ENCODE results near the gene MTHFSD. TPM values are rescaled to one million over a fixed set of nuclear protein-coding genes. Genes with fewer than 3 reads are reported as not detected.

MTHFSD gene
- total RNA-seq, 1 donor = 14.7 TPM

DNA sequence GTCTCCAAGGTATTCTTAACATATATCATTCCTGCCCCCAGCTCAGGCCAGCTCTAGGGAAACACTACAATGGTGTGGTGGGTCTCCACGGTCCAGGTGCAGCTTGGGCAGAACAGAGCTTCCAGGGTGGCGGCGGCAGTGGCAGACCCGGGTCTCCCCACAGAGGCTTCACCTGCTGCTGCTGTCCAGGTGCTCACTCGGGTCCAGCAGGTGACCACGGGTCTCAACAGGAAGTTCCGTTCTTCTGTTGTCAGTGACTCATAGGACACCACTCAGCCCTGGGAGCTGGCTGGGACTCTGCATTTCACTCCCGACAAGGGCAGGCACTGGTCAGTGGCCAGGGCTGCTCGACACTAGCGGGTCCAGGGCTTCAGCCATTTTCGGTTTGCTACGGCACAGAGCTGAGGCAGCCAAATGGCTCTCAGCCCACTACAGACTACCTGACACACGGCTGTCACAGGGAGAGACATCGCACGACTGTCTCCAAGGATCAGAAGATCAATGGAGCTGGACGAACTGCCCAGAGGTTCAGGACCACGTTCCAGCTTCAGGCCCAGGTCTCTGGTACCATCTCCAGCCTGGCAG, 16.7 kb downstream of the MTHFSD start:
- no peak overlapping the region for H3K4me3 ChIP-seq (ENCODE audit: low read depth, low read length)
- DNase-seq (ENCODE audit: low read depth) = no peak
- TF ChIP-seq, protein P1, sequence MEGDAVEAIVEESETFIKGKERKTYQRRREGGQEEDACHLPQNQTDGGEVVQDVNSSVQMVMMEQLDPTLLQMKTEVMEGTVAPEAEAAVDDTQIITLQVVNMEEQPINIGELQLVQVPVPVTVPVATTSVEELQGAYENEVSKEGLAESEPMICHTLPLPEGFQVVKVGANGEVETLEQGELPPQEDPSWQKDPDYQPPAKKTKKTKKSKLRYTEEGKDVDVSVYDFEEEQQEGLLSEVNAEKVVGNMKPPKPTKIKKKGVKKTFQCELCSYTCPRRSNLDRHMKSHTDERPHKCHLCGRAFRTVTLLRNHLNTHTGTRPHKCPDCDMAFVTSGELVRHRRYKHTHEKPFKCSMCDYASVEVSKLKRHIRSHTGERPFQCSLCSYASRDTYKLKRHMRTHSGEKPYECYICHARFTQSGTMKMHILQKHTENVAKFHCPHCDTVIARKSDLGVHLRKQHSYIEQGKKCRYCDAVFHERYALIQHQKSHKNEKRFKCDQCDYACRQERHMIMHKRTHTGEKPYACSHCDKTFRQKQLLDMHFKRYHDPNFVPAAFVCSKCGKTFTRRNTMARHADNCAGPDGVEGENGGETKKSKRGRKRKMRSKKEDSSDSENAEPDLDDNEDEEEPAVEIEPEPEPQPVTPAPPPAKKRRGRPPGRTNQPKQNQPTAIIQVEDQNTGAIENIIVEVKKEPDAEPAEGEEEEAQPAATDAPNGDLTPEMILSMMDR (IDR thresholded peaks at IDR 0.05; ENCODE audit: insufficient read depth, low read depth, low read length) = no peak

- TF ChIP-seq, protein P1 (IDR thresholded peaks at IDR 0.05; ENCODE audit: insufficient read depth, low read depth, low read length) = no peak
- no peak for DNase-seq (ENCODE audit: low read depth)
- H3K4me3 ChIP-seq (ENCODE audit: low read depth, low read length) = no peak overlapping the region
These were observed 17.5 kb downstream of the MTHFSD start for GRCh38 chr16:86537486-86537885.

DNA sequence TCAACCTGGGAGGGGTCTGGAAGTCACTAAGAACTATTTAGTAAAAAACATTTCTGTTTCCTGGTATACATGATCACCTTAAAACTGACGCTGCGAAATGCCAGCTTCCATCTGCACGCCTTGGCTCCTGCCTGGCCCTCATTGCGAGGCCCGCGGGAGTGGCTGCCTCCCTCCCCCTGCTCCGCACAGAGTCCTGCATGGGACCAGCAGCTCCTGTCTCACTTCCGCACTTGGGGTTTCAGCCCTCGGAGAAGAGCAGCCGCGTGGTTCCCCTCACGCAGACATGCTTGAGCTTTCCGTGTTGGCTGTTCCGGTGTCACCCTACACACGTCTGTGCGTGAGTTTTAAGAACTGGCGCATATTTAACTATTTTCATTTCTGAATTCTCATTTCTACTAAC, 18.4 kb downstream of the MTHFSD start:
- TF ChIP-seq, protein P1 (IDR thresholded peaks at IDR 0.05; ENCODE audit: insufficient read depth, low read depth, low read length) = no peak
- DNase-seq (ENCODE audit: low read depth) = no peak
- no peak overlapping the region for H3K4me3 ChIP-seq (ENCODE audit: low read depth, low read length)

DNA sequence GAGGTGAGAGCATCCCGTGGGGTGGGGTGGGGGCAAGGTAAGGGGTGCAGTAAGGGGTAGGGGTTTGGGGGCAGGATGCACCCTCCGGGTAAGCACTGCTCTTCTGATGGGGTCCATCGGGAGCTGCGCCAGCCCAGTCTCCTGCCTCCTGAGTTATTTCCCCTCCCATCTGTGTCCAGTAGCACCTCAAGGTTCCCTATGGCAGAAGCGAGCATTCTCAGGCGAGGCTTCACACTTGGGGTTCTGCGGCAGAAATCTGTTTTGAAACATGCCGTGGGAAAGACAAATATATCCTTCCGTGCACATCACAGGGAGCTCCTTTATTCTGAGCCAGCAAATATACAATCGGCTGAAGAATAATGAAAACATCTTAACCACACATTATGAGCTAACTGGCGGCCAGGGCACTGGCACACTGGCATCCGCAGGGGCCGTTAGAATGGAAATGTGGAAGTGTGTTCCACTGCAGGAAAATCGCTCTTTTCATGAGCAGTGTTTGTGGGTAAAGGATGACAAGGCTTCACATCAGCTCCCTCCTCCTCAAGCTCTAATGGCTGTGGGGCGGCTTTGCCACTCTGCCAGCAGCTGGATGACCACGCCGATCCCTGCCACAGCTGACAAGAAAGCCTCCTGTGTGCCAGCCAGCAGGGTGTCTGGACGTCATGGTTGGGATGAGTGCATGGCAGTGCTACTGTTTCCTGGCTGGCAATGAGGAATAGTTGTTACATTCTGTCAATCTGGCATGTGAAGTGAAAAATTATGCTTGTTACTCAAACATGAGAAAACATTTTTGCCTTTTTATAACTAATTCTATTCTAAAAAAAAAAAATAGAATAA, 20.0 kb downstream of the MTHFSD start:
- no peak overlapping the region for H3K4me3 ChIP-seq (ENCODE audit: low read depth, low read length)
- TF ChIP-seq, protein P1 (IDR thresholded peaks at IDR 0.05; ENCODE audit: insufficient read depth, low read depth, low read length) = no peak
- DNase-seq (ENCODE audit: low read depth) = no peak

- TF ChIP-seq, protein P1 (IDR thresholded peaks at IDR 0.05; ENCODE audit: insufficient read depth, low read depth, low read length) = no peak
- DNase-seq (ENCODE audit: low read depth) = no peak
These were observed 21.2 kb downstream of the MTHFSD start for GRCh38 chr16:86533767-86534351.

GRCh38 chr16:86533076-86533475, 22.0 kb downstream of the MTHFSD start:
- TF ChIP-seq, protein P1 (IDR thresholded peaks at IDR 0.05; ENCODE audit: insufficient read depth, low read depth, low read length) = no peak
- H3K4me3 ChIP-seq (ENCODE audit: low read depth, low read length) = no peak overlapping the region
- no peak for DNase-seq (ENCODE audit: low read depth)

More at GRCh38 chr16:86533767-86534351, 21.2 kb downstream of the MTHFSD start:
- no peak overlapping the region for H3K4me3 ChIP-seq (ENCODE audit: low read depth, low read length)
